HepG2 (cell line): ENCODE results near the gene A1CF. TPM values are rescaled to one million over a fixed set of nuclear protein-coding genes. Genes with fewer than 3 reads are reported as not detected.

Source experiments
- ATAC-seq: fragments of 200-7000 bp; cut with Tn5 transposase; 3 replicates; pipeline ENCODE4 v1.9.1; 2020; ENCODE audit warnings: mild to moderate bottlenecking, moderate library complexity
- BruUV-seq: library from RNA; stranded (reverse); fragments of 400-500 nt; replicated peaks from 2 replicates; lab custom pipeline; 2021; lab: Mats Ljungman, UMichigan
- CTCF ChIA-PET: fragments of 300-600 bp; formaldehyde crosslinking; extraction: SDS; loops from one replicate; lab custom pipeline; 2021; ENCODE audit warnings: low total read pairs, inconsistent platforms, low intra/inter-chr PET ratio; lab: Yijun Ruan, JAX
- POLR2A ChIA-PET: fragments of 350-600 bp; sonication (Branson Sonifier 250); formaldehyde crosslinking; loops from one replicate; lab custom pipeline; 2020; ENCODE audit warnings: antibody characterized with exemption, inconsistent platforms; lab: Yijun Ruan, JAX
- DNase-seq: peaks from one replicate; pipeline ENCODE4 v3.0.0-alpha.2; 2015; ENCODE audit warnings: low spot score
- FAIRE-seq: peaks from 3 replicates; lab custom pipeline; 2011; peaks lifted over from hg19 to GRCh38; lab: Jason Lieb, UNC
- H2AFZ ChIP-seq: one replicate; pipeline ENCODE4 v1.6.1; 2011; ENCODE audit warnings: low read length, inconsistent platforms
- H3K27ac ChIP-seq: fragments of 300-600 bp; 3 replicates; pipeline ENCODE4 v1.8.0; 2011; ENCODE audit warnings: mixed run types, mild to moderate bottlenecking, mixed read lengths, low read length, inconsistent platforms; ENCODE audit not compliant: insufficient read depth; ENCODE audit errors: extremely low read length
- H3K27me3 ChIP-seq, 2 experiments: fragments of 200-600 bp in 1 of 2; 2 replicates in 1 of 2; 3 replicates in 1 of 2; pipeline versions ENCODE4 v1.6.0 to v1.8.0; 2011; ENCODE audit warnings: low read length in 2 of 2, mild to moderate bottlenecking in 2 of 2, moderate library complexity in 2 of 2, inconsistent platforms in 1 of 2; ENCODE audit not compliant: insufficient read depth in 2 of 2, control insufficient read depth in 1 of 2
- H3K36me3 ChIP-seq, 2 experiments: fragments of 200-600 bp in 1 of 2; replicated peaks in 1 of 2; 2 replicates in 1 of 2; 3 replicates in 1 of 2; pipeline versions ENCODE4 v1.5.1 to v1.8.0; 2011; ENCODE audit warnings: low read length in 2 of 2, inconsistent platforms in 1 of 2; ENCODE audit not compliant: insufficient read depth in 2 of 2, control insufficient read depth in 1 of 2
- H3K4me1 ChIP-seq: 2 replicates; pipeline ENCODE4 v1.5.1; 2012; ENCODE audit warnings: low read length, inconsistent platforms; ENCODE audit not compliant: insufficient read depth
- H3K4me2 ChIP-seq: 2 replicates; pipeline ENCODE4 v1.6.0; 2011; ENCODE audit warnings: low read depth, low read length, inconsistent platforms
- H3K4me3 ChIP-seq, 3 experiments: fragments of 200-600 bp in 1 of 3; sonication (generic), shearing (Covaris generic) in 1 of 3; replicated peaks in 1 of 3; 2 replicates each; pipeline ENCODE4 v1.5.1; 2011 to 2016; ENCODE audit warnings: low read length in 3 of 3, inconsistent platforms in 2 of 3, low read depth in 2 of 3, mild to moderate bottlenecking in 2 of 3, control low read depth in 1 of 3, mixed read lengths in 1 of 3; ENCODE audit not compliant: insufficient read depth in 1 of 3
- H3K79me2 ChIP-seq: one replicate; pipeline ENCODE4 v1.6.1; 2011; ENCODE audit warnings: low read length, inconsistent platforms; ENCODE audit not compliant: insufficient read depth
- H3K9ac ChIP-seq: 2 replicates; pipeline ENCODE4 v1.6.0; 2011; ENCODE audit warnings: mild to moderate bottlenecking, low read depth, low read length, inconsistent platforms; ENCODE audit not compliant: insufficient read depth
- H3K9me3 ChIP-seq: 2 replicates; pipeline ENCODE4 v1.5.1; 2012; ENCODE audit warnings: mild to moderate bottlenecking, low read length
- H4K20me1 ChIP-seq: 2 replicates; pipeline ENCODE4 v1.6.0; 2011; ENCODE audit warnings: inconsistent platforms, mild to moderate bottlenecking, low read length, moderate library complexity; ENCODE audit not compliant: insufficient read depth
- HOXA7 ChIP-seq: sonication (generic); formaldehyde crosslinking; IDR thresholded peaks from 2 replicates; pipeline ENCODE4 v1.8.1; 2022; ENCODE audit warnings: mild to moderate bottlenecking, missing genetic modification reagents, moderate library complexity
- TCF12 ChIP-seq, 2 experiments: fragments of 450-650 bp in 1 of 2; sonication (generic) in 1 of 2; formaldehyde crosslinking in 1 of 2; IDR thresholded peaks; 2 replicates each; pipeline versions ENCODE4 v1.6.1 to v1.8.0; 2017 to 2022; ENCODE audit warnings: antibody characterized with exemption in 1 of 2, mild to moderate bottlenecking in 1 of 2, missing genetic modification reagents in 1 of 2, moderate library complexity in 1 of 2
- ZBTB39 ChIP-seq: sonication (generic); formaldehyde crosslinking; IDR thresholded peaks from 2 replicates; pipeline ENCODE4 v1.5.0; 2020; ENCODE audit warnings: missing genetic modification reagents
- ZIK1 ChIP-seq: sonication (generic); formaldehyde crosslinking; IDR thresholded peaks from 2 replicates; pipeline ENCODE4 v1.5.0; 2020; ENCODE audit warnings: mild to moderate bottlenecking, low read depth, missing genetic modification reagents, borderline replicate concordance
- ZNF253 ChIP-seq: sonication (generic); formaldehyde crosslinking; IDR thresholded peaks from 2 replicates; pipeline ENCODE4 v1.8.0; 2022; ENCODE audit warnings: mild to moderate bottlenecking, missing genetic modification reagents, borderline replicate concordance
- ZNF552 ChIP-seq: sonication (generic); formaldehyde crosslinking; IDR thresholded peaks from 2 replicates; pipeline ENCODE4 v1.9.0; 2022; ENCODE audit warnings: missing genetic modification reagents, mild to moderate bottlenecking, borderline replicate concordance
- ZNF615 ChIP-seq: sonication (generic); formaldehyde crosslinking; IDR thresholded peaks from 2 replicates; pipeline ENCODE4 v1.5.0; 2020; ENCODE audit warnings: mild to moderate bottlenecking, missing genetic modification reagents, borderline replicate concordance
- ZNF761 ChIP-seq: sonication (generic); formaldehyde crosslinking; conservative IDR thresholded peaks from 2 replicates; pipeline ENCODE4 v1.4.0; 2020; ENCODE audit warnings: mild to moderate bottlenecking, missing genetic modification reagents
- WGBS: methylation state at CpG from one replicate; pipeline ENCODE4 v1.1.6; 2017; ENCODE audit warnings: low lambda C conversion rate; 5-methylcytosine and 5-hydroxymethylcytosine counted together
- in situ Hi-C: cut with HindIII; loops from 2 replicates; pipeline ENCODE4 v1.10.0; 2017; ENCODE audit warnings: low pct_unique_long_range_greater_than_20kb; ENCODE audit not compliant: extremely low pct_ligation_motif_present
- intact Hi-C: fragments of 100-400 bp; cut with micrococcal nuclease; formaldehyde crosslinking; loops from one replicate; pipeline ENCODE4 v1.10.0; 2022; ENCODE audit not compliant: unreplicated experiment
- polyA plus RNA-seq, 8 experiments: library from polyadenylated mRNA; depleted of rRNA in 3 of 8; stranded (reverse) in 7 of 8; unstranded in 1 of 8; fragments of >200 nt; fragmentation: Illumina TruSeq in 4 of 8; extraction: Trizol in 4 of 8; gene quantifications; 2 replicates each; pipeline versions ENCODE4 v1.2.1 to v1.2.3, GENCODE V29; 2011 to 2016; ENCODE audit warnings: low read depth in 4 of 8, missing spikeins in 1 of 8, mixed read lengths in 1 of 8; ENCODE audit not compliant: insufficient read depth in 1 of 8
- total RNA-seq, 5 experiments: library from RNA; depleted of rRNA; stranded (reverse); fragments of >200 nt; fragmentation: Illumina TruSeq; extraction: Trizol; gene quantifications; 2 replicates each; pipeline ENCODE4 v1.2.3, GENCODE V29; 2016; ENCODE audit warnings: low read depth in 1 of 5

A1CF gene
- total and polyA plus RNA-seq, 2 of the 13 experiments (the other 11 are each of a cell fraction or from before 2014, with no cell fraction given): 56.1 to 58.1 TPM

GRCh38 chr10:50855461-50855860, 30.0 kb downstream of the A1CF start:
- H4K20me1 ChIP-seq: peaks cover 2% of the 10 kb centered on the region; the same call in 1 of the 2 replicates
- no peaks in the 10 kb centered on the region for H3K4me1 ChIP-seq
- no peak overlapping the region for H3K27ac ChIP-seq
- no peaks in the 10 kb centered on the region for H3K27me3 ChIP-seq
- no peak for ATAC-seq
- peaks cover 8 to 38% of the 10 kb centered on the region in 2 experiments for H3K36me3 ChIP-seq
- intact Hi-C loops (no loop called here), in situ Hi-C loops (no loop called here)
- WGBS: 89% methylated on average over 1 of the region's 1 CpG
- H3K79me2 ChIP-seq: no peaks in the 10 kb centered on the region
- FAIRE-seq: no peak
- no peak for TF ChIP-seq ZNF253 (CRISPR knock-in tag)
- no peaks in the 10 kb centered on the region for H3K9me3 ChIP-seq
- ChIA-PET POLR2A (no interaction called here), CTCF (no interaction called here)
- no peak overlapping the region for H2AFZ ChIP-seq
- H3K4me2 ChIP-seq: no peak overlapping the region
- no peak for DNase-seq
- BruUV-seq: no TSS peak
- no peak overlapping the region for H3K9ac ChIP-seq
- no peak overlapping the region for H3K4me3 ChIP-seq

- ChIA-PET CTCF (no interaction called here), POLR2A (no interaction called here)
- no peak for DNase-seq
- Histone ChIP-seq H2AFZ (no peak overlapping the region), H4K20me1 (peaks cover 2% of the 10 kb centered on the region; the same call in 1 of the 2 replicates), H3K27ac (no peak overlapping the region), H3K79me2 (no peaks in the 10 kb centered on the region), H3K4me2 (no peak overlapping the region), H3K27me3 (no peaks in the 10 kb centered on the region), H3K9me3 (no peaks in the 10 kb centered on the region), H3K9ac (no peak overlapping the region), H3K36me3 (peaks cover 9 to 37% of the 10 kb centered on the region in 2 experiments), H3K4me3 (no peak overlapping the region), H3K4me1 (no peaks in the 10 kb centered on the region)
- no TSS peak for BruUV-seq
- 92% methylated on average over 2 of the region's 2 CpGs for WGBS
- FAIRE-seq: no peak
- in situ Hi-C loops: no loop called here
- intact Hi-C loops: no loop called here
- TF ChIP-seq ZIK1 (CRISPR knock-in tag) (no peak), ZNF615 (no peak), ZNF552 (CRISPR knock-in tag) (no peak), TCF12 (IDR thresholded peaks at IDR 0.05) (no peak), TCF12 (CRISPR knock-in tag; IDR thresholded peaks at IDR 0.05) (no peak), ZBTB39 (CRISPR knock-in tag) (no peak), ZNF761 (CRISPR knock-in tag) (no peak), HOXA7 (CRISPR knock-in tag) (no peak)
- ATAC-seq: no peak
Measured at GRCh38 chr10:50855015-50855414, 30.4 kb downstream of the A1CF start.
